ACC112 (cell line): ENCODE results near the gene LARP1.
"Not testable (repeated sequence)": the region's sequence is repeated elsewhere in the genome, so short reads cannot be mapped to it uniquely, and the experiment has no call there.

Source experiments
- H2AFZ ChIP-seq: fragments of 200-600 bp; sonication (generic); one replicate; pipeline ENCODE4 v1.6.0; 2017; ENCODE audit warnings: antibody characterized with exemption, low read length; ENCODE audit not compliant: unreplicated experiment
- H3K27ac ChIP-seq: fragments of 200-600 bp; sonication (generic); 2 replicates; pipeline ENCODE4 v1.5.1; 2014; ENCODE audit warnings: low read depth, mild to moderate bottlenecking, antibody characterized with exemption, low read length, moderate library complexity
- H3K27me3 ChIP-seq: fragments of 200-600 bp; sonication (generic); 2 replicates; pipeline ENCODE4 v1.6.1; 2014; ENCODE audit warnings: mild to moderate bottlenecking, antibody characterized with exemption, low read length, moderate library complexity, mixed read lengths; ENCODE audit not compliant: insufficient read depth
- H3K36me3 ChIP-seq: fragments of 200-600 bp; sonication (generic); 2 replicates; pipeline ENCODE4 v1.6.1; 2016; ENCODE audit warnings: mild to moderate bottlenecking, antibody characterized with exemption, low read length, moderate library complexity, mixed read lengths; ENCODE audit not compliant: insufficient read depth
- H3K4me1 ChIP-seq: fragments of 200-600 bp; sonication (generic); one replicate; pipeline ENCODE4 v1.6.1; 2016; ENCODE audit warnings: low read length, mixed read lengths; ENCODE audit not compliant: insufficient read depth, unreplicated experiment, control insufficient read depth
- H3K4me3 ChIP-seq: fragments of 200-600 bp; sonication (generic); 2 replicates; pipeline ENCODE4 v1.5.1; 2014; ENCODE audit warnings: mild to moderate bottlenecking, low read depth, low read length
- H3K79me2 ChIP-seq: fragments of 200-600 bp; sonication (generic); one replicate; pipeline ENCODE4 v1.6.0; 2016; ENCODE audit warnings: low read length; ENCODE audit not compliant: control insufficient read depth, unreplicated experiment, insufficient read depth

LARP1 gene

DNA sequence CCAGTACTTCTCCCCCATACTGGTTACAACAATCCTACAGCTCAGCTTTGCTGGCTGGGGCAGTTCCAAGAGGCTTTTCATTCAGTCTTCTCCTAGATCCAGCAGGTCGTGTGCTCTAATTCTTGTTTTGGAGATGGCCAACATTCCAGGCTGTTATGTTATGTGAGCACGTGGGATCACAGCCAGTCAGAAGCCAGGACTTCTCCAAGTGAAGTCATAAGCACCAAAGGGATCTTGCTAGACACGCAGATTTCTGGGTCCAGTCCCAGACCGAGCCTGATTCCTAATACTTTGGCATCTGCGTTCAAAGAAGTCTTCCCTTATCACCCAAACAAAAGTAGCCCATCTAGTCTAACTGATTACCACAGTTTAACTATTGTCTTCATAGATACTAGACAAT, 1.4 kb upstream of the LARP1 start:
- Histone ChIP-seq H3K4me3 (peak overlapping the region; percentile 93), H2AFZ (no peak overlapping the region), H3K4me1 (peaks cover 23% of the 10 kb centered on the region), H3K36me3 (no peaks in the 10 kb centered on the region), H3K27me3 (no peaks in the 10 kb centered on the region), H3K79me2 (peaks cover 47% of the 10 kb centered on the region), H3K27ac (peak overlapping the region; percentile 93)

DNA sequence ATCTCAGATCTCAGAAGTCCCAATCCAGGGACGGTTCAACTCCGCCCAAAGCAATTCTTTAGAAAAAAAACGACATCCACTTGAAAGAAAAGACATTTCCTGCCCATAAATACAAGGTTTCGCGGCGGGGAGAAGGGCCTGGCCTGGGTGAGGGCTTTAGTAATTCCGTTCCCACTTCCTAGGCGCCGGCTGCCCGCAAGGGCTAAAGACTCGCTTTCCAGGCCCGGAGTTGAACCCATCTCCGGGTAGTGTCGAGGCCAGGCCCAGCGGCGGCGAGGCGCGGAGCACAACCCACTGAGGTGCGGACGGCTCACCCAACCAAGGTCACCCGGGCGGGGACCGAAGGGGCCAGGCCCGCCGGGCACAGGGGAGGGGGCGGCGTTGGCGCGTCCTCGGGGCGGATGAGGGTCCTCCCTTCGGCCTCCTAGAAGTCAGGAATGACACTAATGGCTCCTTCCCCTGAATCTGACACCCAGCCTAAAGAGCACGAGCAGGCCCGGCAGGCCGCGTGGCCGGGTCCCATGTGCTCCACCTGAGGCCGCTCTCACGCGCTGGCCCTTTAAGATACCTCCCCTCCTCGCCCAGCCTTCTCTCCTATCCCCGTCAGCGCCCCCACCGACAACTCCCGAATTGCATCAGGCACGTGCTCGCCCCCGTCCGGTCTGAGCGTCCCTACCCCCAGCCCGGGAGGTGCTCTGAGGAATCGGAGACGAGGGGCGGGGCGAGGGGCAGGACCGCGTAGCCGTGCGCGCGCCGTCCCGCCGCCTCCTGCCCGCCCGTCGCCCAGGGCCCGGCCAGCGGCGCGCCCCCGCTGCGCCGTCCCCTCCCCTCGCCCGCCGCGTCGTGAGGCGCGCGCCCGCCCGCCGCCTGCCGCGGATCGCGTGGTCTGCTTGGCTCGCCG, 467 bp upstream of the LARP1 start:
- peak overlapping the region; percentile 96 for H3K4me3 ChIP-seq
- peaks cover 56% of the 10 kb centered on the region for H3K79me2 ChIP-seq
- H3K36me3 ChIP-seq, result no peaks in the 10 kb centered on the region
- H2AFZ ChIP-seq, result peak overlapping the region; percentile 66
- peak overlapping the region; percentile 93 for H3K27ac ChIP-seq
- H3K4me1 ChIP-seq, result peaks cover 32% of the 10 kb centered on the region
- no peaks in the 10 kb centered on the region for H3K27me3 ChIP-seq

DNA sequence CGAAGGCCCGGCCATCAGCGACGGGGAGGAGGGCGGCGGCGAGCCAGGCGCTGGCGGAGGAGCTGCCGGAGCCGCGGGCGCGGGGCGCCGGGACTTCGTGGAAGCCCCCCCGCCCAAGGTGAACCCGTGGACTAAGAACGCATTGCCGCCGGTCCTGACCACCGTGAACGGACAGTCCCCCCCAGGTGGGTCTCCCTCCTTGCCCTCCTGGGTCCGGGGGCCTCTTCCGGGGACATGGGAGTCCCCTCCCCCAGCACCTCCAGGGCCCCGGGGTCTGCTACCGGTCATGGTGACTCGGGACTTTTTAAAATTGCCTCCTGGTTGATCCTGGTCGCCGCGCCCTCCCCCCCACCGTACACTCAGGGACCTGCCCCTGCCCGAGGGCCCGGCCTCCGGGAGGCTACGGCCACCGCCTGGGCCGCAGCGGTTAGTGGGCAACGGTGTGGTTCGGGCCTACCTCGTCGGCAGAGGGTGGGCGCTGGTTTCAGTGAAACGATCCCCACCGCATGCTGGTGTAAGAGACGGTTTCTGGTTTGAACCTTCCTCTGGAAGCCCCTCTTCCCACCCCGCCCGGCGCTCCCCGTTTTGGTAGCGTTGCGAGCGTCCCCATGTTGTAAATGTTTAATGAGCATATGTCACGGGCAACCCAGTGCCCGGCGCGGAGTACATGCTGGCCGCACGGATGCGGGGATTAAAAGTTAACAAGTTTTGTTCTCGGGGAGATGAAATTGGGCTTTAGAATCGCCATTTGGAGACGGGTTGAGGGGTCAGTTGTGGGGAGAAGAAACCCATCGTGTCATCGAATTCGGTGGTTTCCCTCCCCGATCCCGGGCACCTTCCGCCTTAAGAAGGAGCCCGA, 1.1 kb downstream of the LARP1 start:
- H3K27me3 ChIP-seq, result no peaks in the 10 kb centered on the region
- H3K4me1 ChIP-seq, result peaks cover 45% of the 10 kb centered on the region
- H3K79me2 ChIP-seq, result peaks cover 72% of the 10 kb centered on the region
- H2AFZ ChIP-seq, result peak overlapping the region; percentile 23
- H3K36me3 ChIP-seq, result no peaks in the 10 kb centered on the region
- peak overlapping the region; percentile 96 for H3K4me3 ChIP-seq
- H3K27ac ChIP-seq, result peak overlapping the region; percentile 19; the same call in 1 of the 2 replicates

DNA sequence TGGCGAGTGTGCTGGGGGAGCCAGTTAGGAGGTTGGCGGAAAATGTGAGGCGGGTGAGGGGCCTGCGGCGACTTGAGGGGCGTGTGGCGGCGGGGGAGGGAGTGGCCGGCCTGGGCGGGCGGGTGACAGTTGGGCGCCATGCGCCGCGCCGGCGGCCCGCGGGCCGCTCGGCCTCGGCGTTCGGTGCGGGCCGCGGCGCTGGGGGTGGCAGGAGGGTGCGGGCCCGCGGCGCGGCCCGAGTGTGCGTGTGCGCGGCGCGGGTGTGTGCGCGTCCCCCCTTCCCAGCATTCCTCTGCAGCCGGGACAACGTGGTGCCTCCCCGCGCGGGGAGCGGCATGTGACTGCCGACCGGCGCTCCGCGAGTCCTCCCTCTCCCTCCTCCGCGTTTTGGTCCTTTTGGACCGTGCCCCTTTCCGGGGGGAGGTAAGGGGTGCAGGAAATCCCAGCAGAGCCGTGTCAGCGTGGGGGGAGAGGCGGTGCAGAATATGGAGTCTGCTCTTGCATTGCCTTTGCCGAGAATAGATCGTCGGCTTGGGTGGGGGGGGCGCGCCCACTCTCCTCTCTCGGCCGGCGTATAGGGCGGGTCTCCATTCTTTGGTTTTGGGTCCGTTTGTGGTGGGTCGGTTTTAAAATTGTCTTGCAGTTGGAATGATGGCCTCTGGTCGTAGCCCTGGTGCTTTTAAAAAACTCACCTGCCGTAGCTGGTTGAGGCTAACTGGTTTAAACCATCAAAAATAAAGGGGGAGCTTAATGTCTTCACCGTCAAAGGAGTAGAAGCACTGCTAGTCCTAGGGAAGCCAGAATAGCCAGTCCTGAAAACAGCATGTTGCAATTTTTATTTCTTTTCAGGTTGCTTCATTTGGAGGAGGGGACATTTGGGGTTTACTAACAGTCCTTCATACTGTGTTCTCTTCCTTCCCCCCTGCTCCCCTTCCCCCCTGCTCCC, 2.0 kb downstream of the LARP1 start:
- Histone ChIP-seq H2AFZ (peak overlapping the region; percentile 20), H3K36me3 (no peaks in the 10 kb centered on the region)

DNA sequence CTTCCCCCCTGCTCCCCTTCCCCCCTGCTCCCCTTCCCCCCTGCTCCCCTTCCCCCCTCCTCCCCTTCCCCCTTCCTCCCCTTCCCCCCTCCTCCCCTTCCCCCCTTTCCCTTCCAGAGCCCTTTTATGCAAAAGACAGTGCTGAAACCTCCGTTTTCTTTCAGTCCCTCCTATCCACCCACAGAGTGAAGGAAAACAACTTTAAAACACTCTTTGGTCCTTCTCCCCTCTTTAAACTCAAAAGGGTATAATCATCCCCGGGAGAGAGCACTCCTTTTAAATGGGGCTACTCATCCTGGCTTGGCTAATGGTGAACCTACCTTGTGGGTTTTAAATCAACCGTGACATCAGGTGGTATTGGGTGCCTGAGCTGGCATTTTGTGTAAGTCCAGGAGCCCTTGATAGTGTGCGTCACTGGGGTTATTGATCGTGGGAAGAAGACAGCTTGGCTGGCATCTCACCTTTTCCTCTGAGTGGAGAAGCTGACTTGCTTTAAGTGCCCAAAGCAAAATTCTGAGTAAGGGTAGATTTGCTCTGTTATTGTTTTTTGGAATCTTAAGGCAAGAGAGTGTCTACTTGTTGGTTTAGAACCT, 2.7 kb downstream of the LARP1 start:
- peaks cover 88% of the 10 kb centered on the region for H3K79me2 ChIP-seq
- peaks cover 44% of the 10 kb centered on the region for H3K4me1 ChIP-seq
- H3K36me3 ChIP-seq, result no peaks in the 10 kb centered on the region
- peak overlapping the region; percentile 71 for H3K4me3 ChIP-seq
- peak overlapping the region; percentile 20; the same call in 1 of the 2 replicates for H3K27ac ChIP-seq
- no peaks in the 10 kb centered on the region for H3K27me3 ChIP-seq
- H2AFZ ChIP-seq, result no peak overlapping the region

More for the DNA sequence above, 2.0 kb downstream of the LARP1 start:
- Histone ChIP-seq H3K79me2 (peaks cover 81% of the 10 kb centered on the region), H3K4me3 (peak overlapping the region; percentile 96), H3K27ac (peak overlapping the region; percentile 19; the same call in 1 of the 2 replicates), H3K27me3 (no peaks in the 10 kb centered on the region), H3K4me1 (peaks cover 45% of the 10 kb centered on the region)

DNA sequence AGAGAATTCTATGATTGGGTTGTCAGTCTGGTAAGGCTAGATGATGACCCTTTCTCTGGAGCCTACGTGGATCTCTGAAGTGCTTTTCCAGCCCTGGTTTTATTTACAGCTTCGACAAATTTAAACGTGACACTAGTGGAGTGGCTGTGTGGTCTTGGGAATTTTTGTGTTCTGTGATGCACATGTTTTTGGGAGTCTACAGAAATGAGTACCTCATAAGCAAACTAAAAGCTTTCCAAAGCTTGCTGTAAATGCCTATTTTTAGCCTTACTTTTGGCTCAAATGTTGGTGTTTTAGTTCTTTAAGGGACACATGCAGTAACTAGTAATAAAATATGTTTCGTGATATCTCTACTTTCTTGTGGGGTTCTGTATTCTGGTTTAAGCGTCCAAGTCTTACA, 3.3 kb downstream of the LARP1 start:
- H3K4me3 ChIP-seq, result peak overlapping the region; percentile 71
- no peaks in the 10 kb centered on the region for H3K27me3 ChIP-seq
- no peaks in the 10 kb centered on the region for H3K36me3 ChIP-seq
- peak overlapping the region; percentile 20; the same call in 1 of the 2 replicates for H3K27ac ChIP-seq
- peaks cover 88% of the 10 kb centered on the region for H3K79me2 ChIP-seq
- H3K4me1 ChIP-seq, result peaks cover 38% of the 10 kb centered on the region
- H2AFZ ChIP-seq, result no peak overlapping the region

DNA sequence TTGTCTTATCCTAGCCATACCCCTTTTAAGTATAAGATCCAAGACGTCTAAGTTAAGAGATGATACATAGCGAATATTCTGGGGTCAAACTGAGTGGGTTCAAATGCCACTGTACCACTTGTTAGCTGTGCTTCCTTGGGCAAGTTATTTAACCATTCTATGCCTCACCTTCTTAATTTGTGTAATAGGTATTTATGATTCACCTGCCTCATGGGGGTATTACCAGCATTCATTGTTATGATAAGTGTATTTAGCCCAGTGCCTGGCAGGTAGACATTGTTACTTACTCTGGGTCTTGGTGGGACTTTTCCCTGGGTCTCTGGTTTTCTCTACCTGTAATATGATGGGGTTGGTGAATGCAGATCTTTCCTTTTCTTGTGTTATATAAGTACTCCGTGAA, 3.8 kb downstream of the LARP1 start:
- Histone ChIP-seq H3K27me3 (no peaks in the 10 kb centered on the region), H3K4me3 (peak overlapping the region; percentile 71), H3K27ac (no peak overlapping the region), H3K79me2 (peaks cover 89% of the 10 kb centered on the region), H3K4me1 (peaks cover 34% of the 10 kb centered on the region), H2AFZ (no peak overlapping the region), H3K36me3 (no peaks in the 10 kb centered on the region)

DNA sequence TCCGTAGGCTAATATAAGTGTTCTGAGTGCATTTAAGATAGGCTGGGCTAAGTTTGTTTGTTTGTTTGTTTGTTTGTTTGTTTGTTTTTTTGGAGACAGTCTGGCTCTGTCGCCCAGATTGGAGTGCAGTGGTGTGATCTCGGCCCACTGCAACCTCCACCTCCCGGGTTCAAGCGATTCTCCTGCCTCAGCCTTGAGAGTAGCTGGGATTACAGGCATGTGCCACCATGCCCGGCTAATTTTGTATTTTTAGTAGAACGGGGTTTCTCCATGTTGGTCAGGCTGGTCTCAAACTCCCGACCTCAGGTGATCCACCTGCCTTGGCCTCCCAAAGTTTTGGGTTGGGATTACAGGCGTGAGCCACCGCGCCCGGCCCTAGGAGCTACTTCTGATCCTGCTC, 4.7 kb downstream of the LARP1 start:
- H3K27me3 ChIP-seq, H3K27ac ChIP-seq, H2AFZ ChIP-seq, H3K4me3 ChIP-seq, H3K36me3 ChIP-seq: not testable (repeated sequence)
- peaks cover 32% of the 10 kb centered on the region for H3K4me1 ChIP-seq
- H3K79me2 ChIP-seq, result peaks cover 94% of the 10 kb centered on the region

DNA sequence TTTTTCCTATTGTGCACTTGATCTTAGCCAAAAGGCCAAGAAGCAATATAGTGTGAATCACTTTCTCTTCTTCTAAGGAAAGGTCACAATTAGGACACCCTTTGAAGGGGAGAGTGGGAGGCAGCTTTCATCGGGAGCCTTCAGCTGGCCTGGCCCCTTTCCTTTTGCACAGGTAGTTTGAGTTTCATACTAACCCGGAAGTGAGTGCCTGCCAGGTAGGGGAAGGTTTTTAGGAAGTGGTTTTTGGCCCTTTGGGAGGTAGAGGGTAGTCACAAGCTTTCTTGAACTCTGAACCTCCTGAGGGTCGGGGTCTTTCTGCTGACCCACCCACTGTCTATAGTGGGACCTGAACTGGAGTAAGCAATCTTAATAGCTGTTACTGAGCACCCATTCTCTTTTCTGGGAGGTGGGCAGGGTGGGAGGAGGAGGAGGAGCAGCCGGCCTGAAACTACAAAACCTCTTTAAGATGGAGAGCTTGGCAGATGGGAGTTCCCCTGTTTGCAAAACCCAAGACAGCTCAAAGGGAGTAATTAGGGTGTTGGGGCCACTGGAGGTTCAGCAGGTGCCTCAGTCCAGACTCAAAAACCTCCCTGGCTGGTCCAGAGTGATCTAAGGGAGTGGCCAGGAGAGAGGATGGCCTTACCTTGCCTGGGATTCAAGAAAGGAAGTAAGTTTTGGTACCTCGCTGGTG, 6.0 kb downstream of the LARP1 start:
- H3K4me1 ChIP-seq, result peaks cover 35% of the 10 kb centered on the region
- no peak overlapping the region for H2AFZ ChIP-seq
- no peak overlapping the region for H3K27ac ChIP-seq
- H3K27me3 ChIP-seq, result no peaks in the 10 kb centered on the region
- H3K79me2 ChIP-seq, result peaks cover 97% of the 10 kb centered on the region
- no peaks in the 10 kb centered on the region for H3K36me3 ChIP-seq
- H3K4me3 ChIP-seq, result no peak overlapping the region
